NCI-H2107 treated with DMSO at 0.1 percent for 48 hours (cell line): Measurements from ENCODE around the gene DNAAF1.
"Not testable (repeated sequence)": the region's sequence is repeated elsewhere in the genome, so short reads cannot be mapped to it uniquely, and the experiment has no call there.

Experiments used
- DNase-seq: peaks from one replicate; lab custom pipeline; 2025; ENCODE audit not compliant: unreplicated experiment; lab: John Stamatoyannopoulos, UW

DNAAF1 gene

DNA sequence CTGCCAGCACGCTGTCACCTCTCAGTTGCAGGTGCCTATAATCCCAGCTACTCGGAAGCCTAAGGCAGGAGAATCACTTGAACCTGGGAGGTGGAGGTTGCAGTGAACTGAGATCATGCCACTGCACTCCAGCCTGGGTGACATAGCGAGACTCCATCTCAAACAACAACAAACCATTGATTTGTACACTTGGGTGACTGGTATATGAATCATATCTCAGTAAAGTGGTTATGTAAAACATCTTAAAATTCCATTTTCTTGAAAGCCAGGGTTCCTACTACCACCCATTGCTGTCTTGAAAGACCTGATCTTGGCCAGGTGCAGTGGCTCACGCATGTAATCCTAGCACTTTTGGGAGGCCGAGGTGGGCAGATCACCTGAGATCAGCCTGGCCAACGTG is 60.0 kb downstream of the DNAAF1 start:
- DNase-seq: not testable (repeated sequence)

- no peak for DNase-seq
These were observed 61.0 kb downstream of the DNAAF1 start for GRCh38 chr16:84205976-84206691.

DNA sequence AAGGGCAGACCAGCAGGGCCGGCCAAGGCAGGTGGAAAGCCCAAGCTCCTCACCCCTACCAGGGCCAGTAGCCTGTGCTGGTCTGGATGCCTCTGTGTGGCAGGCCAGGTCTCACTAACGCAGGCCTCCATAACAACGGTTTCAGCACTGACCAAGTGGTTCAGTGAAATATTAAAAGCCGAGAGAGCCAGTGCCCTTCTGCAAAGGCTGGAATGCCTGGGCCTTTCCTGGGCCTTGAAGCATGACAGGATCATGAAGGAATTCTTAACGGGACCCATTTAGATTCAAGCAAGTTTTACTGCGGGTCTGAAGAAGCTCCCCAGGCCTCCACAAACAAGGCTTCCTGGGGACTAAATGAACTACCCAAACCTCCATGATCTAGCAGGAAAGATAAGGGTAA is 62.1 kb downstream of the DNAAF1 start:
- DNase-seq: no peak

DNA sequence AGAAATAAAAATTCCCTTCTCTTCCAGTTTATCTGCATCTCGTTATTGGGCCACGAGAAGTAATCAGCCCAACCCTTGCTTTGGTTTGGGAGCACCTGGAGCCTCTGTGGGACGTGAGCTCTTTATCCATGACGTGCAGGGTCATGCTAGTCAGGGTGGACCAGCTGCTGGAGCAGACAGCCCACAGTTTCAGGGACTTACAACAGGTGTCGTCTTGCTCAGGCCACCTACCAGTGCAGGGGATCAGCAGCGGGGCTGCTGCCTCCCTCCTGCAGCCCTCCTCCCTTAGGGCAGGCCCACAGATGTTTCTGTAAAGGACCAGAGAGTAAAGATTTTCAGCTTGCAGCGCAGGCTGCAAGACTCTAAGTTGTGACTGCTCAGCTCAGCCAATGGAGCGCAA is 62.8 kb downstream of the DNAAF1 start:
- DNase-seq: no peak

DNA sequence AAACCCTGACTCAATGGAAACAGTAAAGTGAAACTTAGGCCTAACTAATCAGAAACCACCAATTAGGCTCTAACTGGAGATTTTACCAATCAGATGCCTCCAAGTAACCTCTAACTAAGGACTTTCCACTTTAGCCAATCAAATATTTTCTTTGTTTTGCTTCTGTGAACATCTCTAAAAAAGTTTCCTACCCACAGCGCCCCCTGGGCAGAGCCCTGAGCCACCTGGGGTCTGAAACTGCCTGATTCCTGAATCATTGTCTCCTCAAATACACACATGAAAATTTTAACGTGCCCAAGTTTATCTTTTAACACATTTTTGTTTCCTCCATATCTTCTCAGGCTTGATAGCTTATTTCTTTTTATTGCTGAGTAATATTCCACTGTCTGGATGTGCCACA is 64.9 kb downstream of the DNAAF1 start:
- no peak for DNase-seq

DNA sequence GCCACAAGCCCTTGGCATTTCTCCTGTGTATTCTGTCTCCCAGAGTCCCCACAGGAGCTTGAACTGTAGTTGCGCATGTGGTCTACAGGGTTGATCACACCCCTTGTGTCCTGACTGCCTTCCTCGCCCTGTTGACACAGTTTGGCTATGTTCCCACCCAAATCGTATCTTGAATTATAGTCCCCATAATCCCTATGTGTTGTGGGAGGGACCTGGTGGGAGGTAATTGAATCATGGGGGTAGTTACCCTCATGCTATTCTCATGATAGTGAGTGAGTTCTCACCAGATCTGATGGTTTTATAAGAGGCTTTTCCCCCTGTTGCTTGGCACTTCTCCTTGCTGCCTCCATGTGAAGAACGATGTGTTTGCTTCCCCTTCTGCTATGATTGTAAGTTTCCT is 67.0 kb downstream of the DNAAF1 start:
- DNase-seq: no peak

DNA sequence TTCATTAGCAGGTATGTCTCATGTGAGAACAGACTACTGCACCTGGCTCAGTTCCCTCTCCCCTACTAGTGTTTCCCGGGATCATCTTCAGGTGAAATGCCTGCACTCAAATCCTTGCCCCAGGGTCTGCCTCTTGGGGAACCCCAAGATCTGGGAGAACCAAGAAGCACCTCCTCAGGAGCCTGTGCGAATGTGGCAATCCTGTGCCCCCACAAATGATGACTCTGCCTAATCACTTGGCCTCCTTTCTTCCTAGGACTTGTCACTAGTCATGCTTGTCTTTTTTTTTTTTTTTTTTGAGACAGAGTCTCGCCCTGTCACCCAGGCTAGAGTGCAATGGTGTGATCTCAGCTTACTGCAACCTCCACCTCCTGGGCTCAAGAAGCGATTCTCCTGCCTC is 67.5 kb downstream of the DNAAF1 start:
- no peak for DNase-seq

GRCh38 chr16:84214451-84215066 is 69.5 kb downstream of the DNAAF1 start:
- DNase-seq: no peak

DNA sequence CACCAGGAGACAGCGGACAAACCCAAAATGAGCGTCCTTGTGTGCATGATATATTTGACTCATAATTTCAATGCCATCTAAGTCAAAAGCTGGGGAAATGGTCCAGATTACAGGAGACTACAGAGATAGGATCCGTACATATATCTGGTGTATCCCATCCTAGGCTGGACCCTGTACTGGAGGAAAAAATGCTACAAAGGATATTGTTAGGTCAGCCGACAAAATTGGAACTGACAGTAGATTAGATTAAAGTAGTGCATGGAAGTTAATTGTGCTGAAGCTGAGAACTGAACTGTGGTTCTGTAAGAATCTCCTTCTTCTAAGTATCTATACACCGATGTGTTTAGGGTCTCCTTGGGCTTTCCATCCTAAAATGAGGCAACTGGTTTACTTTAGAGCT is 70.4 kb downstream of the DNAAF1 start:
- DNase-seq: no peak

DNA sequence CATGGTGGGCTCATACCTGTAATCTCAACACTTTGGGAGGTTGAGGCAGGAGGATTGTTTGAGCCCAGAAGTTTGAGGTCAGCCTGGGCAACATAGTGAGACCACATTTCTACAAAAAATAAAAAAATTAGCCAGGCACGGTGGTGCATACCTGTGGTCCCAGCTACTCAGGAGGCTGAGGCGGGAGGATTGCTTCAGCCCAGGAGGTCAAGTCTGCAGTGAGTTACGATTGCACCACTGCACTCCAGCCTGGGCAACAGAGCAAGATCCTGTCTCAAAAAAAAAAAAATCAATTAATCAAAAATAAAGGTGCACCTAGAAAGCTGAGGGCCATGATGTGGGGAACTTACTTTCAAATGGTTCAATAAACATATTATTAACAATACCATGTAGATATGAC is 71.0 kb downstream of the DNAAF1 start:
- not testable (repeated sequence) for DNase-seq

DNA sequence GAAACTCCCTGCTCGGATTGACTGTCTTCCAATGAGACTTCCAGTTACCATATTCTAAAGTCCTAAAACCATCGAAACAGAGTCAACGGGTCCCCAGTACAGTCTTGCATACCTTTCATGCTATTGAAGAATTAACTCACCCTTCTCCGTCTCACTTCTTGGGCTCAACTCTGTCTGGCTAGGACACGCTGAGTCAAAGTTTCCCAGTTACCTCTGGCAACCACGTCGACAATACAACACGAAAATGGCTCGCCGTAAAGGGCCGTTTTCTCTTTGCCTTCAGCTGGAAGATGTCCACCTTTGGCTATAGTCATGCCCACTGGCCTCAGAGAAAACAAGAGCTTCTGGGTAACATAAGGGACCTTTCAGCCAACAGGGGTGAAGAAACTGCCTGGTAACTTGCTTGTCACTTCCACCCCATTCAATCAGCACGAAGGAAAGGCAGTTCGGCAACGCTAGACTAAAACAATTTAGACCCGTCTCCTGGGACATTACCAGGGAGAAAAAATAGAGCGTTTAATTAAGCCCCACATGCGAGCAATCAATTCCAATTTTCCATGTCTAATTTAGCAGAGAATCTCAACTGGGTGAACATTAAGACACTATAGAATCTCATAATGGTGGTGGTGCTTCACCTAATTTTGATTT is 73.2 kb downstream of the DNAAF1 start:
- no peak for DNase-seq

DNA sequence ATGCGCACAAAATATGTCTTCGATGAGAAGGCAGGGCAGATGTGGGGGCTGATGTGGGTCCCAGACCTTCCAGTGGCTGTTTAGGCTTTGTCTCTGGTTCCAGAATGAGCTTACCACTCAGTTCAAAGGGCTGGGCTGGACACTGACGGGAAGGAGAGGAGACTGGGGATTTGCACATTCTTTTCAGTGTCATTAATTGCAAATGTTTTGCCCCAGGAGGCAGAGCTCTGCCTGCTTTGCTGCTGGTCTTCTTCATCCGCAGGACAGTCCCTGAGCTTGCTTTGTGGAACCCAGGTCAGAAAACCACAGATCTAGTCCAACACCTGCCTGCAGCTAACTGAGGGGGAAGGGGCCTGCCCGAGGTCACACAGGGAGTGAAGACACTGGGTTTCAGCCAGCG is 73.8 kb downstream of the DNAAF1 start:
- no peak for DNase-seq

DNA sequence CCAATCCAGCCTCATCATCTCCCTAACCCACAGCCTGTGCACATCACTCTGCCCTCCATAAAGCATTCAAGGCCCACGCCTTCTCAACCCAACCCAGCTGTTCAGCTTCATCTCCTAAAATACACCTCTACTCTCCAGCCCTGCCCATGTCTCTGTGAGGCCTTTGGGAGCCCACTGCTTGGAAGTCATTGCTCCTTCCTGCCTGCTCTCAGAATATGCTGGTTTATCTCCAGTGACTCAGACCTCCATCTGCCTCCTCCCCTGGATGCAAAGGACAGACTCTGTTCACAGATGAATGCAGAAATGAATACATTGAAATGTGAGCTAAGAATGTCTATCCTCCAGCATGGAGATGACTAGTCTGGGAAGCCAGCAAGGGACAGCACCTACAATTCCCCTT is 75.7 kb downstream of the DNAAF1 start:
- no peak for DNase-seq

- no peak for DNase-seq
These were observed 78.3 kb downstream of the DNAAF1 start for GRCh38 chr16:84223456-84223855.

DNA sequence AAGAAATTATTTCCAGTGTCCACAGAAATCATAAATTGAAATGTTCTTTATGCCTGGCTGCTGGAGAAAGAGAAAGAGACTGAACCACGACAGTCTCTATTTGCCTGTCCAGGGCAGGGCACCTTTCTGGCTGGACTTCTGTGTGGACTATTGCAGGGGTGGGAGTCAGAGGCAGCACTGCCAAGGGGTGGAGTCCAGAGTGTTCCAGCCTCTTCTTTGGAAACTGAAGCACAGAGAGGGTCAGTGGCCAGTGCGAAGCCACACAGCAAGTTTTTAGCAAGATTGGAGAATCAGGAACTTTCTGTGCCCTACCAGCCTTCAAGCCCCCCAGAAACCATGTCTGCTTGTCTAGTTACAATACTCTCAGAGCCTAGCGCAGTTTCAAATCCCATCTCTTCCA is 79.4 kb downstream of the DNAAF1 start:
- DNase-seq: no peak

DNA sequence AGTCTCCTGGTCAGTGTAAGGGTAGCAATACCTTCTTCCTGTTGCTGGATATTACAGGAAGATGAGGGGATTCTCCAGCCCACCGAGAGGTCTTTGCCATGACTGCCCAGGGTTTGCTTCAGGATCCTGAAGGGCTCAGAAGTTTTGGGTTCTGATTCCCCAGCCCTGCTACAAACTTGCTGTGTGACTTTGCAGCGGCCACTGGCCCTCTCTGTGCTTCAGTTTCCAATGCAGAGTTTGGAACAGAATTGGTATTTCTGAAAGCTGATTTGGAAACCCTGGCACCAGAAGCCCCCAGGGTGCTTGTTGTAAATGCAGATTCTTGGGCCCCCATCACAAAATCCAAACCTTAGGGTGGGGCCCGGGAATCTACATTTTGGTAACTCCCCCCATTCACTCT is 80.0 kb downstream of the DNAAF1 start:
- DNase-seq: no peak

GRCh38 chr16:84225571-84225970 is 80.5 kb downstream of the DNAAF1 start:
- DNase-seq: no peak

DNA sequence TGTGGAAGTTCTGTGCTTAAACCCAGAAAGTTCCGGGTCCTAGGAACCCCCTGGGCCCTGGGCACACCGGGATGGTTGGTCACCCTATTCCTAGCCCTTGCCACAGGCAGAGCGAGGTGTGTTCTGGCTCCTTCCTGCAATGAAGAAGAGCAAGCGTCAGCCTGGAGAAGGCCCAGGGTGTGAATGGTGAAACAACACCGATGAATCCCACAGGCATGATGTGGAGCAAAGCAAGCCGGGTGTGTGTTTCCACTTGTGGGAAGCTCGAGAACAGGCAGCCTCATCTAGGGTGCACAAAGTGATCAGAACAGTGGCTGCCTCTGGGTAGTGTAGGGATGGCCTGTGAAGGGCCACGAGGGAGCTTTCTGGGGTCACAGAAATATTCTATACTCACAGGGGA is 80.9 kb downstream of the DNAAF1 start:
- DNase-seq: no peak
